ENCODE results near the gene CYP2A6.
"Not testable (repeated sequence)": the region's sequence is repeated elsewhere in the genome, so short reads cannot be mapped to it uniquely, and the experiment has no call there.

Gene CYP2A6

DNA sequence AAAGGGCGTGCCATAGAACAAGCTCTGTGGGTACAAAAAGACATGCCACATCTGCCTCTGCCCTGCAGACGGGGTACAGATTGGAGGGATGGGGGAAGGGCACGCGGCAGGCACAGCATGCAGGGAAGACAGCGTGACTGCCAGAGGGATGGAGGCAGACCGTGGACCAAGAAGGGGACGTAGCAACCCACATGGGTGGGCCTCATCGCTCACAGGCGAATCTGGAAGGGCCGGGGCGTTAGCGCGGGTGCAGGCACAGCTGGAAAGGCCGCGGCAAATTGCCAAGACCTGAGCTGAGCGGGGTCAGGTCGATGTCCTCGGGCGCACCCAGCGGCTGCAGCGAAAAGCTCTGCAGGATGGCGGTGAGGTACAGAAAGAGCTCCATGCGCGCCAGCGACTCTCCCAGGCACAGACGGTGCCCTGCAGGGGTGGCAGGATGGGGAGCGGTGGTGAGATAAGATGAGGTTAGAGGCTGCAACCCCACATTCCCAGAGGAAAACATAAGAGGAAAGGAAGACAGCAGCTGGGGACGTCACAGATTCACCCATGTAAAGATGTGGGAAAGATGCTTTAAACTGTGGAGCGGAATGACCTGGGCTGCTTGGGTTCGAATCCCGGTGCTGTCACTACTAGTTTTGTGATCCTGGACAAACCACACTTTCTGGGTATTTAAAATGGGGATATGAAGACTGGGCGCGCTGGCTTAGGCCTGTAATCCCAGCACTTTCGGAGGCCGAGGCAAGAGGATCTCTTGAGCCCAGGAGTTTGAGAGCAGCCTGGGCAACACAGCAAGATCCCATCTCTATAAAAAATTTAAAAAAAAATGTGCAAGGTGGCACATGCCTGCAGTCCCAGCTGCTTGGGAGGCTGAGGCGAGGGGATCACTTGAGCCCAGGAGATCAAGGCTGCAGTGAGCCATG is 31.5 kb downstream of the CYP2A6 start:
- DNase-seq: not testable (repeated sequence)

DNA sequence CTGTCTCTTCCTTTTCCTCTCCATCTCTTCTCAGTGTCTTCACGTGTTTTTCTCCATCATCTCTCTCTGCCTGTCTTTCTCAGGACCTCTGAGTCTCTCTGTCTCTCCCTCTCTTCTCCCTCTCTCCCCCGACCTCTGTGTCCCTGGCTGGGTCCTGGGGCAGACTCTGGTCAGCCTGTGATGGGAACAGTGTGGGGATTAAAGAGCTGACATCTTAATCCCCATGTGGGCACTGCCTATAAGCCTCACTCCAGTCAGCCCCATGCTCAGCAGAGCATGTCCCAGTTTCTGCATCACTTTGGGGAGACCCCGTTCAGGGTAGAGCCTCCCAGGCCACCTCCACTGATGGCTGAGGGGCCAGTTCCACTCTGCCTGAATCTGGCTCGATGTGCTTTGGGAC is 35.0 kb downstream of the CYP2A6 start:
- DNase-seq: no peak

DNA sequence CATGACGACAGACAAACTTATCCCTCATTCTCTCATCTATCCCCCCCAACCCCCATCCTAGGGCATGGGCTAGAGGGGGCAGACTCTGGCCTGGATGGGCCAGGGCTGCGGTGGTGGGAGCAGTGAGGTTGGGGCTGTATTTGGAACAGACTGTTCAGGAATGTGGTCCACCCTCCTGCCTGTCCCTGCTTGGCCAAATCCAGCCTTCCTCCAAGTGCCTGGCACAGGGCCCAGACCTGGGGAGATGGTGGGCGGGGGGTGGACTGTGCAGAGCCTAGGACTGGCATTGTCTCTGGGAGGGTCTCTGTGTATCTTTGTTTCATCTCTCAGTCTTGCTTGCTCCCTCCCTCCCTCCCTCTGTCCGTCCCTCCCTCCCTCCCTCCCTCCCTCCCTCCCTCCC is 37.1 kb downstream of the CYP2A6 start:
- no peak for DNase-seq

DNA sequence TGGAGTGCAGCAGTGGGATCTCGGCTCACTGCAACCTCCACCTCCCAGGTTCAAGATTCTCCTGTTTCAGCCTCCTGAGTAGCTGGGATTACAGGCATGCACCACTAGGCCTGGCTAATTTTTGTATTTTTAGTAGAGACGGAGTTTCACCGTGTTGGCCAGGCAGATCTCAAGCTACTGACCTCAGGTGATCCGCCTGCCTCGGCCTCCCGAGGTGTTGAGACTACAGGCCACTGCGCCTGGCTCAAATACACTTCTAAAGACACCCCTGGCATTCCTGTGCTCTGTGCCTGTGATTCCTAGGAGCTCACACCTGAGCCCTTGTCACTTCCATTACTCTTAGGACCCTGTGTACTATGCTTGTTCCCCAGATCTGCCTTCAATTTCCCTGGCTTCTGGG is 37.7 kb downstream of the CYP2A6 start:
- not testable (repeated sequence) for DNase-seq

DNA sequence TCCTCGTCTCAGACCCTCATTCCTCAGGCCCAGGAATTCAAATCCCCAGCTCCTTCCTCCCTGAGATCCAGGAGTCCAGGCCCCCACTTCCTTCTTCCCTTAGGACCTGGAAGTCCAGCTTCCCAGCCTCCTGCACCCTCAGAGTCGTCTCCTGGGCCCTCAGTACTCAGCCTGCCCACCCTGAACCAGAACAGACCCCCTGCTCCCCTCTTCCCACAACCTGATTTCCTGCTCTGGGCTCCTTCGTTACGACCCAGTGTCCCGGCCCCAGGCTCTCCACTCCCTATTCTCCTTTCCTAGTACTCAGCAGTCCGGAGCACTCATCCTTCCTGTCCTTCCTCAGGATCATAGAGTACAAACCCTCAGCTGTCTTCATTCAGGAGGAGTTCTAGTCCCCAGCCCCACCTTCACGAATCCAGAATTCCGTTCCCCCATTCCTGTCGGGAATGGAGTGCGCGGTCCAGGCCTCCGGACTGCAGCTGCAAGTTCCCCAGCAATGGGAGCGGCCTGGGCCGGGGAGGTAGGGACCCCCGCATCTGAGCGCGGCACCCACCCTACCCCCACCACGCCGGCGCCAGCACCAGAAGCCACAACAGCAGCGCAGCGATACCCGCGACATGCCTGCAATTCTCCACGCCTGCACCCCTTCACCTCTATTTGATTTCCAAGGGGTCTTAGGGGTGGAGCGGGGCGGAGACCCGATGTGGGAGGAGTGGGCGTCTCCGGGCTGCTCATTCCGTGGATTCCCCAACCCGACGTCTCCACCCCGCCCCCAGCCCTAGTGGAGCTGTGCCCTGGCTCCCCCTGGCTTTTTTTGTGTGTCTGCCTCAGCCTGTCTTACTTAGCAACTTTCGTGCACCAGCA is 38.5 kb downstream of the CYP2A6 start:
- DNase-seq: no peak

DNA sequence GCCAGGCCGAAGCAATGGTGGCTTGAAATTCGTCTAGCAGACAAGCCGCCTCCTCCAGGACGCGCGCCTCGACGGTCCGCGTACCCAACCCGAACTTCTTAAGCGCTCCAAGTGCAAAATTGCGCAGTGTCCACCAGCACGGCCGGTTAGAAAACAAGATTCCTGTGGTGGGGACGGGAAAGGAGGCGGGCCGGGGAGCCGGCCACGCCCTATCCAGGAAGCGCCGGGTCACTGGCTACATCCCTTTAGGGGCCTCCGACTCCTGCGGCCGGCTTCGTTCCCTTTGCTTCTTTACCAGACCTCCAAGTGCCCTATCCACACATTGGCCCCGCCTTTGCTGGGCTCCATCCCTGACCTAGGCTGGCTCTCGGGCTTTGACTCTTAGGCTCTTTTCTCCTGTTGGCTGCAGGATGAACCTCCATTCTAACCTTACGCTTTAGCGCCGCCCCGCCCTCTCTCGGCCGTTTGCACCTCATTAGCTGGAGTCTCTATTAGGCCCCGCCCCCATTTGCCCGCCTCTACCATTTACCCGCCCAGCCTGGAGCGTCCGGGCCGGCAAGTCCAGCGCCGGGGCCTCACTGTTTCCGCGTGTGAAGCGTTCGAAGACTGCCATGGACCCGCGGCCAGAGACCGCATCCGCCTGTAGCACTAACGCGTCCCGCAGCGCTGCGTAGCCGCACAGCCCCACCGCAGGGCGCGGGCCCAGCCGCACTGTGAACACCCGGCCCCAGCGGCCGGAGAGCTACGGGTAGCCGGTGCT is 39.4 kb downstream of the CYP2A6 start:
- peak; percentile 56 for DNase-seq

DNA sequence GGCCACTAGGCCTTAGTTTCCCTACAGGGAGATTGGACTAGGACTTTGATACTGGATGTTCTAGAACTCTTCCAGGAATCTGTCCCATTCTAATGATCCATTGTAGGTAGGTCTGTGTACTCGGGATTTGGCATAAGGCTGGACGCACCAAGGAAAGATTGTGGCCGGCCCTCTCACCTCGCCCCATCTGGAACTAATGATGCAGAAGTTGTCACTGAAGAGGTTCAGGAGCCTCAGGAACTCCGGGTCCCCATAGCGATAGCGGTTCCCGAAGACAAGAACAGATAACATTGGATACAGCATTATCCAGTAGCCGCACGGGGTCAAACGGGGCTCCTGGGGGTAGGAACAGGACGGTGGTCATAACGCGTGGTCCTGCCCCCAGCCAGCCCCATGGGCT is 40.1 kb downstream of the CYP2A6 start:
- DNase-seq: no peak

DNA sequence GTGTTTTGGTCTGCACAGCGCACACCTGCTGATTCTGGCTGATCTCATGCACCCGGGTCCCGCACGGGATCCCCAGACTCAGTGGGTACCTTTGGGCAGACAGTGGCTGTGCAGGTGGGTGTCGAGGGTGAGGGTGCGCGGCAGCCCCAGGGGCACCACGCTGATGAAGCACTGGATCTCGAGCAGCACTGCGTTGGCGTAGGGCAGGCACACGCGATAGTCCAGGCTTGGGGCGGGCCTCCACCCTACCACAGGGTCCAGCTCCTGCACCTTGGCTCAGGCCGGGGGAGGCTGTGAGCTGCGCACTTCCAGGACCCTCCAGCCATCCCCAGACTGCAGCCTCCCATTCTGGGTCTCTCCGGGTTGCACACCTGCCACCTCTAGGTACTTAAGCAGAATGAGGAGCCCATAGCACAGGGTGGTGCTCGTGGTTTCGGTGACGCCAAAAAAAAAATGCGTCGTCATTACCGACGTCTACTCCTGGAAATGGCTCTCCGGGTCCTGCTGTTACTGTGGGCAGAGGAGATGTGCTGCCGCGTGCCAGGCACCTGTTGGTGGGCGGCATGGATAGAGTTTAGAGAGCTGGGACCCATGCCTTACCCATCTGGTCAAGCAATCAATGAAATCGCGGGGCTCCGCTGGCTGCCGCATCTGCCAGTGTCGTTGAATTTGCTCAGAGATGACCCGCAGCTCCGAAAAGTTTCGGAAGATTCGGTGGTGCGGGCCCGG is 40.7 kb downstream of the CYP2A6 start:
- no peak for DNase-seq

DNA sequence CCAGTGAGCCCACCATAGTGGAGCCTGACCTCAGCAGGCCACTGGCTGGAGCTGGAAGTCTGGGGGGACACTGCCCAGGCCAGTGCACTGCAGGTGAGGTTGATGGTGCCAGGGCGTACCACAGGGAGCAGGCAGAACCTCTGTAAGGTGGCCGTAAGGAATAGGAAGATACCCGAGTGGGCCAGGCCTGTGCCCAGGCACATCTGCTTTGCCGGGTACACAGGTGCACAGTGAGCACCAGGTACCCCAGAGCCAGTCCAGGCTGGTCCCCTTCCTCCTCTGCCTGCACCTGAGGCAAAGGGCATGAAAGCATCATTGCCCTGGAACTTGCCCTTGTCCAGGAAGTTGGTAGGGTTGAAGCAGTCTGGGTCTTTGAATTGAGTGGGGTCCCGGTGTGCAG is 41.8 kb downstream of the CYP2A6 start:
- no peak for DNase-seq

DNA sequence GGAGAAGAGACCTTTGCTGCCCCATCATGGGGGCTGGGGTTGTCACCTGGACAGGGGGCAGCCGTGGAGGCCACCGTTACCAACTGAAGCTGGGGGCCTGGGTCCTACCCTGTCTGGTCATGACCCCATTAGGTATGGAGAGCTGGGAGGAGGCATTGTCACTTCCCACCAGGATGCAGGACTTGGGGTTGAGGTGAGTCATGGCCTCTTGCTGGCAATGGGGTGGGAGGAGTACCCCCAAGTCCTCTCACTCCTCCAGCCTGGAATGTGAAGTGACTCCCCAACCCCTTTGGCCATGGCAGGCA is 42.3 kb downstream of the CYP2A6 start:
- DNase-seq: no peak

DNA sequence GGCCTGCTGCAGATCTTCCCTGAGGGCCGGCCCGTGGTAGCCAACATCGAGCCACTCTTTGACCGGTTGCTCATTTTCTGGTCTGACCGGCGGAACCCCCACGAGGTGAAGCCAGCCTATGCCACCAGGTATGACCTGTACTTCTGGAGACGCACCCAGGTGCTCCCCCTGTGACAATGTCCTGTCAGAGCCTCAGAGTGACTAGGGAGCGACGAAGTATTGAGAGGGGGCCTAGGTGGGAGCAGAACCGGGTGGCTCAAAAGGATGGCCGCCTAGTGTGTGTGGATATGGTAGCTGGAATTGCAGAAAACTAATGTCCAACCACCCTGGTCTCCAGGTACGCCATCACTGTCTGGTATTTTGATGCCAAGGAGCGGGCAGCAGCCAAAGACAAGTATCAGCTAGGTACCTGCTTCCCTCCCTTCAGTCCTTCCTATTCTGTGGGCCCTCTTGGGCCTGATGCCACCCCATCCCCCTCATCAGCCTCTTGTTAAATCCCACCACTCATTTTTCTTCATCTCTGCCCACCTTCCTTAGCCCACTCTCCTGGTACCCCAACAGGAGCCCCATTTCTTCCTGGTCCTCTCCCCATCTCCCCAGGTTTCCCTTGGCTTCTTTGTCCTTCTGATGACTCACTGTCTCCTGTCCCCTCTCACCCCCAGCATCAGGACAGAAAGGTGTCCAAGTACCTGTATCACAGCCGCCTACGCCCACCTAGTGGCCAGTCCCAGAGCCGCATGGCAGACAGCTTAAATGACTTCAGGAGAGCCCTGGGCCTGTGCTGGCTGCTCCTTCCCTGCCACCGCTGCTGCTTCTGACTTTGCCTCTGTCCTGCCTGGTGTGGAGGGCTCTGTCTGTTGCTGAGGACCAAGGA is 42.9 kb downstream of the CYP2A6 start:
- DNase-seq: no peak

DNA sequence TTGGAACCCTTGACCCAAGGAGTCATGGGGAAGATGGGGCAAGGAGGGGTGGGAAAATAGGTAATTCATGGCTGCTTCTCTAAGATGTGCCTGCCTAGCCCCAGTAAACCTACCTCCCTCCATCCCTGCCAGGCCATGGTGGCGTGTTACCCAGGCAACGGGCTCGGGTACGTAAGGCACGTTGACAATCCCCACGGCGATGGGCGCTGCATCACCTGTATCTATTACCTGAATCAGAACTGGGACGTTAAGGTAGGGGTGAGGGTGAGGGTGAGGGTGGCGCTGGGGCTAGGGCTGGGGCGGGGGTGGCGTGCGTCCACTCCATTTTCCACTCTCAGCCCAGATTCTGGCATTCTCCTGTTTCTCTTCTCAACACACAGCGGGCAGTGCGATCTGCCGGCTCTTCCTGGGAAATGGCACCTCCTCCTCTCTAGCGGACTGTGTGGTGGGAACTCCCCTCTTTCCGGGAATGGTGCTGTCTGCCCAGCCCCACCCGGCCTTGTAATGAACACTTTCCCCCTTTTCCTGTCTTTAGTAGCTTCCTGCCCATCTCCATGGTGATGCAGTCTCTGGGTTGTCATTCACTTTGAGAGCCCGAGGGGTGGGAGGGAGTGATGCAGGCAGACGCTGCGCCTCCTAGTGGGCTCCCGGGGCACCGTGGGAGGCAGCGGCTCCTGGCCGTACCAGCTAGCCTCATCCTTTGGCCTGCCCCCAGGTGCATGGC is 43.7 kb downstream of the CYP2A6 start:
- peak; percentile 98 for DNase-seq

DNA sequence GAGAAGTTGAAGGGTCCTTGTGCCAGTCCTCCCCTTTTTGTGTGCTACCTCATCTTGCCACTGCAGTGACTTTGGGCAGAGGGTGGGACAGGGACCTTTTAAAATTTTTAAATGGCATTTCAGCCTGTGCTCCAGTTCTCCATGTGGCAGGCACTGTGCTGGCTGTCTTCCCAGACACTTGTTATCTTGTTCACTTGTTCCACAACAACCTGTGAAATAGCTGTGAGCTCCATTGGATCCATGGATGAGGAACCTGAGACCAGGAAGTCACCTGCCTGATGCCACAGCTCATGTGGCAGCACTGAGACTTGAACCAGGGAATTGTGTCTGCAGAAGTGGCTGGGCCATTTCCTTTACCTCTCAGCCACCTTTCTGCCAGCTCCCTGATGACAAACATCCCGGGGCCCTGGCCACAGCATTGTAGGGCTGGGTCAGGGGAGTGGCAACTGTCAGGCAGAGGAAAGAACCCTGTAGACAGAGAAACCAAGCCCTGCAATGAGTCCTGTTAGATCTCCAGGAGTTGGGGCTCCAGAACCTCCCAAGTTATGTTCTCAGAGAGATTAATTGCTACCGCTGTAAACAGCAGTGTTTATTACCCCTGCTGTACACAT is 44.9 kb downstream of the CYP2A6 start:
- DNase-seq: no peak

DNA sequence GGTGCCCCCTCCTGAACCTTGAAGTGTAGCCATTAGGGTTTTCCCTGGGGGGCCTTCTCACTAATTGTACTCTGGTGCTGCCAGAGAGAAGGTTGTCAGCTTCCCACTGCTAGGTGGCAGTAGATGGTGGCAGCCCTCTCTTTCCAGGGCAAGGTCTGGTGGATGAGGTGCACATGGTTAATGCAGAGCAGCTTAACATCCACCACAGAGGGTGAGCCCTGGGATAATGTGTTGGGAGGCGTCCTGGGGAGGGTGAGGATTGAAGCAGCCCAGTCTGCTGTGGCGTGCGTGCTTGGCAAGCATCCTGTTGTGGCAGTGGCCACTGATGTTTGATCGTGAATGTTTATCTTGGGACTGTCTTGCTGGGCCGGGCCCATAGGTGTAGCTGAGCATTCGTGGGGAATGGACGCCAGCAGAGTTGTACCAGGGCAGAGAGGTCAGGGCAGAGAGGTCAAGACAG is 45.4 kb downstream of the CYP2A6 start:
- no peak for DNase-seq

DNA sequence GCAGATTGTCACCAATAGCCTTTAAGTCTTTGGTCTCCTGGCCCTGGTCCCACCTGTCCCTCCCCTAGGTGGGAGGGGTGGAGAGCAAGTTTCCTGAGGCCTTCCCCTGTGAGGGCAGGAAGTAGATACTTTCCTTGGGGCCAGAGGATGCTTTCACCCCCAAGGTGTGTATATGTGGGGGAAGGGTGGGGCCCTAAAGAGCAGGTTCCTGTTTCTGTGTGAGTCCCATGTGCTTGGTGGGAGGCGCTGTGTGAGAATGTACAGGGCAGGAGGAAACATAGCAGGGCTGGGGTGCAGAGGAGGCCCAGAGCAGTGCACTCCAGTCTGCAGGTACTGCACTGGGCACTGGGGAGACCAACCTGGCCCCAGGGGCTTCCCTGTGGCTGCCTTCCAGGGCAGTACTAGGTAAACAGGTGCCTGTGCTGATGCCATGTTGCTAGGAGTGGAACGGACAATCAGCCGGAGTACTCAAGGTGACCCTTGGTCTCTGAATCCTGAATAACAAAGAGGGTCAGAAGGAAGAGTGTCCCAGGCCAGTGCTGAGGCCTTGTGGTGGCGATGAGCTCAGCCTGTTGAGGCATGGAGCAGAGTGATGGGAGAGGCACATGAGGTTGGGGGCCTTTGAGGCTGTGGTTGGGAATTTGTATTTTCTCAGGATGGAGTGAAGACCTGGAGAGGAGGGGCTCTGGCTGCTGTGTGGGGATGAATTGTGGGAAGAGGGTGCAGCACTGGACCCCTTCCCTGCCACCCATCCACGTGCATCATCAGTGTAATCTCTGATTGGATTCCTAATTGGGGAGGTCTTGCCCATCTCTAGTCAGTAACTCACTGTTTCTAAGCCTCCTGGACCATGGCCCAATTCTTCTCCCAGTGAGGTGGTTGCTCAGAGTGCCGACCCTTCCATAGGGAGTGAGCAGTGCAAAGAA is 46.1 kb downstream of the CYP2A6 start:
- no peak for DNase-seq

DNA sequence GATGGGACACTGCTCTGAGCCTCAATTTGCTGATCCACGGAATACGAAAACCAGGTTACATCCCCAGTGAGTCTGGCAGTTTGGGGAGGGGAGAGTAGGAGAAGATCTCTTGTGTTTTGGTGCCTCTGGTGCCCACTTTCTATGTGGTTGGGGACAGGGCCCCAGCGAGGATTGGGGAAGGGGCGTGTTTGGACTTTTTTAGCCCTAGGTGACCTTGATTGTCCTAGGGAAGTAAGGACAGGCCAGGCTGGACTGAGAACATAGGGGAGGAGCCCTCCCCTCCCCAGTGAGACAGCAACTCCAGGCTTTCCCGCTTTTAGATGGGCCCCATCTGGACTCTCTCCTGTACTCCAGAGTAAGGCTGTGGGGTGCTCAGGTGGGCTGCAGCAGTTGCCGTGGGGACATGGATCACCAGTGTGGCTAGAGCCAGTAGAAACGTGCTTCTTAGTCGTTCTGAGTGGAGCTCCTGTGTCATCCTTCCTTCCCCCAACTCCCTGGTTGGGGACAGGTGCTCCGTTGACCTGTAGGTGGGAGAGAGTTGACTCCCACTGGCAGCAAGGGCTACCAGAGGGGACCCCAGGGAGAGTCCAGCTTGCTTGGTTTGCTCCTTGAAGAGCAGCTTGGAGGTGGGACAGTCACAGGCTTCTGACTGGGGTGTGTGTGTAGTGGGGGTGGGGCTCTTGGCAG is 46.9 kb downstream of the CYP2A6 start:
- no peak for DNase-seq

DNA sequence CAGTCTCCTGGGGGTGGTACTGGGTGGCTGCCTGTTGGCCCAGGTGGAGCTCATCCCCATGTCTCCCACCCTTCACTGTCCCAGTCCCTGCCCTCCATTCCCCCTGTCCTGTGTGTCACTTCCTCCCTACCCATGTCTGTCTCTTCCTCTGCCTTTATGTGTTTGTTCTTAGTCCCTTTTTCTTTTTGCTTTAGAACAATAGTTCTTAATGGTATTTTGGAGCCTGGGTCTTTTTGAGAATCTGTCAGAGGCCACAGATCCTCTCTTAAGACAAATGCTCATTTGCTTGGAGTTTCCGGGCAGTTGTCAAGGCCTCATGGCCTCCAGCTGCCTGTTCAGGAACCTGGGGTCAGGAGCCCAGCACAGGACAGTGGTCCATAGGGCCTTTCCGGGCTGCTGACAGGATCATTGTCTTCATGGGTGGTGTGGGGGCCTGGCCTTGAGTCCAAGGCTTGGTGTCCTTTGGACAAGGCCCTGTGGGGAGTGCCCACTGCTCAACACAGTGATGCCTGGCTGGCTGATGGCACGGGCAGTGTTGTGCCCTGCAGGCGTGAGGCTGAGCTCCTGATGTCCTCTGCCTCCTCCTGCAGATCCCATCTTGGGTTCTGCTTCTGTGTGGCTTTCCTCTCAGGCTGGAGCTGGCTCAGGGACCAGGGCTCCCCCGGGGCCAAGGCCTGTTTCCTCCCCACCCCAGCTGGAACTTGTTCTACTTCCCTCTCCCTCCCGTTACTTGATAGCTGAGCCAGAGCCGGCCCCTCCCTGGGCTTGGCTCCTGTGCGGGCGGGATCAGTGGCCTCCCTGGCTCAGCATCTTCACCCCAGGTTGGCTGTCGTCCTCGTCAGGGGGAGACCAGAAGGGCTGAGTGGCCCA is 47.7 kb downstream of the CYP2A6 start:
- no peak for DNase-seq
